CD8-positive, alpha-beta memory T cell (primary cell): ENCODE measurements around the gene UBXN6. TPM values are rescaled to one million over a fixed set of nuclear protein-coding genes. Genes with fewer than 3 reads are reported as not detected.
A peak's percentile ranks its signal among the peaks of the same experiment; 100 is the strongest.

Experiments
- CTCF ChIA-PET: fragments of 350-600 bp; sonication (Branson Sonifier 250); formaldehyde crosslinking; loops from one replicate; lab custom pipeline; 2021; ENCODE audit warnings: antibody characterized with exemption; lab: Charles Lee
- POLR2A ChIA-PET: fragments of 350-600 bp; sonication (Branson Sonifier 250); formaldehyde crosslinking; loops from one replicate; lab custom pipeline; 2021; ENCODE audit warnings: antibody characterized with exemption; lab: Charles Lee
- DNase-seq, 5 donors: peaks; one replicate each; pipeline versions ENCODE4 v3.0.0 to v3.0.0-alpha.2; 2020 to 2022; ENCODE audit warnings: mixed read lengths in 1 of 5
- H3K27ac ChIP-seq: one replicate; pipeline ENCODE4 v1.7.0; 2013; ENCODE audit warnings: low read depth, mild to moderate bottlenecking, low read length, moderate library complexity
- H3K27me3 ChIP-seq: 2 replicates; pipeline ENCODE4 v1.7.0; 2013; ENCODE audit warnings: low read length, mild to moderate bottlenecking; ENCODE audit not compliant: insufficient read depth, poor library complexity, severe bottlenecking
- H3K36me3 ChIP-seq: 2 replicates; pipeline ENCODE4 v1.7.0; 2013; ENCODE audit warnings: mild to moderate bottlenecking, low read length, moderate library complexity; ENCODE audit not compliant: insufficient read depth
- H3K4me1 ChIP-seq: 2 replicates; pipeline ENCODE4 v1.7.0; 2013; ENCODE audit warnings: mild to moderate bottlenecking, low read length, moderate library complexity; ENCODE audit not compliant: insufficient read depth
- H3K4me3 ChIP-seq: 2 replicates; pipeline ENCODE4 v1.7.0; 2013; ENCODE audit warnings: mild to moderate bottlenecking, low read length
- H3K9me3 ChIP-seq: 2 replicates; pipeline ENCODE4 v1.7.0; 2013; ENCODE audit warnings: mild to moderate bottlenecking, low read length
- H3K27ac Mint-ChIP-seq, 8 donors: one replicate each; pipeline ENCODE4 v1.8.0; 2020 to 2021; ENCODE audit warnings: mixed read lengths in 8 of 8, mild to moderate bottlenecking in 6 of 8, inconsistent platforms in 3 of 8, moderate library complexity in 3 of 8
- H3K27me3 Mint-ChIP-seq, 2 donors: one replicate each; pipeline ENCODE4 v1.8.0; 2020 to 2021; ENCODE audit warnings: mixed read lengths in 2 of 2, mild to moderate bottlenecking in 1 of 2, moderate library complexity in 1 of 2
- H3K36me3 Mint-ChIP-seq, 3 donors: one replicate each; pipeline ENCODE4 v1.8.0; 2020 to 2021; ENCODE audit warnings: mixed read lengths in 3 of 3, inconsistent platforms in 1 of 3, mild to moderate bottlenecking in 1 of 3
- H3K4me1 Mint-ChIP-seq, 3 donors: one replicate each; pipeline ENCODE4 v1.8.0; 2020 to 2021; ENCODE audit warnings: mixed read lengths in 3 of 3, inconsistent platforms in 1 of 3, mild to moderate bottlenecking in 1 of 3
- H3K4me3 Mint-ChIP-seq, 7 donors: one replicate each; pipeline ENCODE4 v1.8.0; 2020 to 2021; ENCODE audit warnings: mixed read lengths in 7 of 7, mild to moderate bottlenecking in 6 of 7, moderate library complexity in 4 of 7, inconsistent platforms in 2 of 7
- H3K9me3 Mint-ChIP-seq, 5 donors: one replicate each; pipeline ENCODE4 v1.8.0; 2020 to 2022; ENCODE audit warnings: mixed read lengths in 5 of 5, mild to moderate bottlenecking in 3 of 5, moderate library complexity in 2 of 5, inconsistent platforms in 1 of 5
- polyA plus RNA-seq: library from polyadenylated mRNA; unstranded; fragments of 300-500 nt; fragmentation: Illumina TruSeq; gene quantifications from one replicate; pipeline ENCODE4 v1.2.3, GENCODE V29; 2021
- total RNA-seq, 2 experiments: library from RNA; stranded (reverse); gene quantifications; one replicate each; pipeline ENCODE4 v1.2.3, GENCODE V29; 2021

UBXN6 gene
- total and polyA plus RNA-seq, 3 experiments from 2014 or later = 5.2 to 60.0 (median 56.6) TPM

- Mint-ChIP-seq H3K27ac (peak overlapping the region in 1 of 8 donors; percentile 27), H3K4me3 (no peak overlapping the region), H3K27me3 (no peaks in the 10 kb centered on the region), H3K9me3 (no peaks in the 10 kb centered on the region), H3K4me1 (peaks cover 0 to 5% (median 0%) of the 10 kb centered on the region in 3 donors), H3K36me3 (peaks cover 0 to 44% (median 3%) of the 10 kb centered on the region in 3 donors)
- POLR2A ChIA-PET = interaction anchor here (0.5 kb wide), 1 partner anchor 26 kb away, joined by 7 read pairs; no protein-coding TSS in a partner anchor
- Histone ChIP-seq H3K9me3 (no peaks in the 10 kb centered on the region), H3K27ac (no peak overlapping the region), H3K4me1 (no peaks in the 10 kb centered on the region), H3K27me3 (no peaks in the 10 kb centered on the region), H3K4me3 (no peak overlapping the region), H3K36me3 (no peaks in the 10 kb centered on the region)
- CTCF ChIA-PET = no interaction called here
- DNase-seq = no peak
Measured at GRCh38 chr19:4444765-4445741, 12.5 kb downstream of the UBXN6 start.

DNA sequence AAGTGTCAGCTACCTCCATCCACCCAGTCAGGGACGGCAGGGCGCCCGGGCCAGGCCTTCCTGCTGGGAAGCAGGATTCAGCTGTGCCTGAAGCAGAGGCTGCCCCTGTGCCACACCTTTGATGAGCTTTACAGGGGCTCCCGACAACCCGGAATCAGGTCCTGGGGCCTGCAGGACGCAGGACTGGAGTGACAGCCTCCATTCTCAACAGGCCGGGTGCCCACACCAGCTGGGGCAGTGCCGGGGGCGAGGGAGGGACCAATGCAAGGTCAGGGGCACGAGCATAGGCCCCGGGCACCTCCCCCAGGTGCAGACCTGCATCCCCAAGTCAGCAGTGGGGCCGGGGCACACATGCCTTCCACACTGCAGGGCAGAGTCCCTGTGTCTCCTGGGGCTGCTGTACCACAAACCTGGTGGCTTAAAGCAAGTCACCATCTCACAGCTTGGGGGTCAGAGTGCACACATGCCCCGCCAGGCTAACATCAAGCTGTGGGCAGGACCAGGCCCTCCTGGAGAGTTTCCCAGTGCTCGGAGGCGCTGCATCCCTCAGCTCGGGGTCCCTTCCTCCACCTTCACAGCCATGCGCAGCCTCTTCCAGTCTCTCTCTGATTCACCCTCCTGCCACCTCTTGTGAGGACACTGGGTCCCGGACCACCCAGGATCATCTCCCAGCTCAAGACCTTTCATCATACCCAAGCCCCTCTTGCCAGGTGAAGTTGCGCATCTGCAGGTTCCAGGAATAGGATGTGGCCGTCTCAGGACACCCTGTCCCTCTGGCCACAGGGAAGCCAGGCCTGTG is 13.4 kb downstream of the UBXN6 start:
- CTCF ChIA-PET = no interaction called here

DNA sequence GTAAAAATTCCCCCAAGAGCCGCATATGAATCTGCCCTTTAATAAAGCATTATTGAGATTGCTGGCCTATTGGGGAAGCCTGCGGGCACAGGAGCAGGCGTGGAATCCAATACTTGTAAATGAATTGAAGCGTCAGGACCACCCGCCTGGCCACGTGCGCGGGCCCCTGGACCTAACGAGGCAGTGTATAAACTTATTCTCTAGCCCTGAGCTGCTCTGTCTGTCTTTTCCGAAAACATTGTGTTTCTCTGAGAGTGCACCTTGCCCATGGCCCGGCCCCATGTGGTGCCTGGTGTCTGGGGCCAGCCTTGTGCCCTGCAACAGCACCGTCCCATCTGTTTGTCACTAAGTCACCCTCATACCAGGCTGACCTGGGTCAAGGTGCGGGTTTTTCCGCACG is 14.4 kb downstream of the UBXN6 start:
- no peak for DNase-seq
- ChIA-PET POLR2A (no interaction called here), CTCF (no interaction called here)
- no peaks in the 10 kb centered on the region for H3K9me3 Mint-ChIP-seq
- H3K27ac Mint-ChIP-seq = peak overlapping the region in 1 of 8 donors; percentile 29
- H3K36me3 Mint-ChIP-seq = peaks cover 0 to 31% (median 0%) of the 10 kb centered on the region in 3 donors
- H3K27ac ChIP-seq = no peak overlapping the region
- H3K27me3 Mint-ChIP-seq = no peaks in the 10 kb centered on the region
- peaks cover 0 to 5% (median 0%) of the 10 kb centered on the region in 3 donors for H3K4me1 Mint-ChIP-seq
- no peaks in the 10 kb centered on the region for H3K4me1 ChIP-seq
- no peak overlapping the region for H3K4me3 ChIP-seq
- H3K9me3 ChIP-seq = no peaks in the 10 kb centered on the region
- H3K4me3 Mint-ChIP-seq = no peak overlapping the region
- H3K36me3 ChIP-seq = no peaks in the 10 kb centered on the region
- H3K27me3 ChIP-seq = no peaks in the 10 kb centered on the region

More for the DNA sequence above, 13.4 kb downstream of the UBXN6 start:
- peaks cover 0 to 5% (median 0%) of the 10 kb centered on the region in 3 donors for H3K4me1 Mint-ChIP-seq
- POLR2A ChIA-PET = no interaction called here
- no peaks in the 10 kb centered on the region for H3K27me3 ChIP-seq
- H3K27ac ChIP-seq = no peak overlapping the region
- no peaks in the 10 kb centered on the region for H3K9me3 ChIP-seq
- no peaks in the 10 kb centered on the region for H3K4me1 ChIP-seq
- H3K4me3 ChIP-seq = no peak overlapping the region
- H3K9me3 Mint-ChIP-seq = no peaks in the 10 kb centered on the region
- H3K36me3 Mint-ChIP-seq = peaks cover 0 to 40% (median 0%) of the 10 kb centered on the region in 3 donors
- H3K36me3 ChIP-seq = no peaks in the 10 kb centered on the region
- peak overlapping the region in 1 of 8 donors; percentile 27 for H3K27ac Mint-ChIP-seq
- DNase-seq = no peak
- no peak overlapping the region for H3K4me3 Mint-ChIP-seq
- H3K27me3 Mint-ChIP-seq = no peaks in the 10 kb centered on the region

DNA sequence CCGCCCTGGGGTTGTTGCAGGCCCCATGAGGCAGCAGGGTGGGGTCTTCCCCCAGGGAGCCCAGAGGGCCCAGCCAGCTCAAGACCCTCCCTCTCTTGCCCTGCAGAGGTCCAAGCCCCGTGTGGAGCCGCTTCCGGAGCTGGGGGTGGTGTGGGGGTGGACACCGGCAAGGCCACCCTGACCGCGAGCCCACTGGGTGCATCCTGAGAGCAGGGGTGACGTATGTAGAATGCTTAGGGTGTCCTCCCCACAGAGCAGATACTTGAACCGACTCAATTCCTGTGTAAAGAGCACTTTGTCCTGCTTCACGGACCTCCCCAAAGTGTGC is 14.8 kb downstream of the UBXN6 start:
- Mint-ChIP-seq H3K4me1 (peaks cover 0 to 5% (median 0%) of the 10 kb centered on the region in 3 donors), H3K4me3 (no peak overlapping the region), H3K27ac (peak overlapping the region in 1 of 8 donors; percentile 29), H3K36me3 (peaks cover 0 to 29% (median 2%) of the 10 kb centered on the region in 3 donors), H3K27me3 (no peaks in the 10 kb centered on the region), H3K9me3 (no peaks in the 10 kb centered on the region)
- DNase-seq = no peak
- H3K4me3 ChIP-seq = no peak overlapping the region
- no peak overlapping the region for H3K27ac ChIP-seq
- CTCF ChIA-PET = no interaction called here
- no peaks in the 10 kb centered on the region for H3K36me3 ChIP-seq
- no peaks in the 10 kb centered on the region for H3K4me1 ChIP-seq
- H3K27me3 ChIP-seq = no peaks in the 10 kb centered on the region
- POLR2A ChIA-PET = no interaction called here
- H3K9me3 ChIP-seq = no peaks in the 10 kb centered on the region

DNA sequence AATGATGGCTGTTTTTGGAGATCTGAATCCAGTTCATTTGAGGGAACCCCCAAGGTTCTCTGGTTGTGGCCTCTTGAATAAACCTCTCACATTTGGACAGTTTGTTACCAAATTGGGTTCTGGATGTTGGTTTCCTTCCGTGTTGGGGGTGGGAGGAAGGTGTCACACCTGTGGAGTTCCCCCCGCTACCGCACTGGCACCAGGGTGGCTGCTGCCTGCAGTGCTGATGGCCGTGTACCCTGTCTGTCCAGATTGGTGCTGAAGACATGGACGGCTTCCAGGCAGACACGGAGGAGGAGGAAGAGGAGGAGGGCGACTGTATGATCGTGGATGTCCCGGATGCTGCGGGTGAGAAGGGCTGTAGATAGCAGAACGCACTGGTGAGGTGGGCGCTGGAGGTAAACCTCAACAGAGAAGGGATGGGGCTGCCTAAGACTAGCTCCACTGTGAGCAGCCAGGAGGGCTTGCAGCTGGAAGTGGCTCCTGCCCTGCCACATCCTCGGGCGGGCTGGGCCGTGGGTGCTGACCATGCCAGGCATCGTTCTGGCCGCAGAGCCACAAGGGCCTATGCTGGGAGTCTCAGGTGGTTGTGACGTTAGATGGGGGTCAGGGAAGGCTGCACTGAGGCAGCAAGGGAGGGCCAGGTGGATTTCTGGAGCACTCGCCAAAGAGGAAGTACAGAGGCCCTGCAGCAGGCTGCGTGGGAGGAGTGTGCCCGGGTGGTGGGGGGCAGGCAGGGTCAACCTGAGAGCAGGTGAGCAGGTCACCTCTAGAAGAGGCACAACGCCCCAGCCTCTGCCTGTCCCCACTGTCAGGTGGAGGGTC is 15.4 kb downstream of the UBXN6 start:
- Mint-ChIP-seq H3K27ac (peak overlapping the region in 6 of 8 donors; percentile 20 to 89 (median 56)), H3K9me3 (no peaks in the 10 kb centered on the region), H3K27me3 (no peaks in the 10 kb centered on the region), H3K36me3 (peaks cover 0 to 25% (median 2%) of the 10 kb centered on the region in 3 donors), H3K4me1 (peaks cover 0 to 5% (median 0%) of the 10 kb centered on the region in 3 donors), H3K4me3 (peak overlapping the region in 2 of 7 donors; percentile 59 to 87)
- no peaks in the 10 kb centered on the region for H3K36me3 ChIP-seq
- no peaks in the 10 kb centered on the region for H3K27me3 ChIP-seq
- ChIA-PET CTCF (no interaction called here), POLR2A (no interaction called here)
- DNase-seq = no peak
- no peak overlapping the region for H3K27ac ChIP-seq
- H3K4me1 ChIP-seq = no peaks in the 10 kb centered on the region
- no peaks in the 10 kb centered on the region for H3K9me3 ChIP-seq
- H3K4me3 ChIP-seq = no peak overlapping the region

DNA sequence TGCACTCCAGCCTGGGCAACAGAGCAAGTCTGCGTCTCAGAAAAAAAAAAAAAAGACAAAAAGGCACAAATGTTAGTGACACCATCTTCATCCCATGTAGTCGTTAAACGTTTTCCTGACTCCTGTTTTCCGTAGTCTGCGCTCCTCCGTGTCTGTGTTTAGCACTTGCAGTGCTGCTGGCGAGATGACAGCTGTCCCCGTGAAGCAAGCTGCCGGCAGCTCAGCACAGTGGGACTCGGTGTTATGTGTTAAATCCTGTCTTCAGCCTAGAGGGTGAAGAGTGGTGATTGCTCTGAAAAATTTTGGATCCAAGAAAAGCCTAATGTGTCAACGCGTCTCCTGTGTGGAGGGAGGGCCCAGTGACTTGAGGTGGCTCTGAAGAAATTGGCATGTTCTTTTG is 18.4 kb downstream of the UBXN6 start:
- POLR2A ChIA-PET = no interaction called here
- peaks cover 0 to 5% (median 0%) of the 10 kb centered on the region in 3 donors for H3K4me1 Mint-ChIP-seq

DNA sequence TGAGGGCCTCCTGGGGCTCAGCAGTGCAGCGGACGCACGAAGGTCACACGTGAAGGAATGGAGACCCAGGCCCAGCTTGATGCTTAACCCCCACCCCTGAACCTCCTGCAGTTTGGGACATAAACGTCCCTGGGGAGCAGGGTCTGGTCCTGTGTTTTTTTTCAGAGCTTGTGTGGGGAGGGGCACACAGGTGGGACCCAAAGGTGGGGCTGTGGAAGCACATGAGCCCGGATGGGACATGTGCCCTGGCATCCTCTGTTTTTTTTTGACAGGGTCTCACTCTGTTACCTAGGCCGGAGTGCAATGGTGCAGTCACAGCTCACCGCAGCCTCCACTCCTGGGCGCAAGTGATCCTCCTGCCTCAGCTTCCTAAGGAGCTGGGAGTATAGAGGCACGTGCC is 20.5 kb downstream of the UBXN6 start:
- Histone ChIP-seq H3K27me3 (no peaks in the 10 kb centered on the region), H3K9me3 (no peaks in the 10 kb centered on the region), H3K4me3 (no peak overlapping the region), H3K4me1 (no peaks in the 10 kb centered on the region), H3K36me3 (no peaks in the 10 kb centered on the region), H3K27ac (no peak overlapping the region)
- DNase-seq = no peak
- H3K27ac Mint-ChIP-seq = no peak overlapping the region
- no peaks in the 10 kb centered on the region for H3K27me3 Mint-ChIP-seq
- no peaks in the 10 kb centered on the region for H3K9me3 Mint-ChIP-seq
- CTCF ChIA-PET = no interaction called here
- H3K4me3 Mint-ChIP-seq = no peak overlapping the region
- POLR2A ChIA-PET = no interaction called here
- H3K4me1 Mint-ChIP-seq = peaks cover 0 to 2% (median 0%) of the 10 kb centered on the region in 3 donors
- peaks cover under 1 to 30% (median 6%) of the 10 kb centered on the region in 3 donors for H3K36me3 Mint-ChIP-seq

More for the DNA sequence above, 18.4 kb downstream of the UBXN6 start:
- no peak overlapping the region for H3K4me3 ChIP-seq
- no peaks in the 10 kb centered on the region for H3K27me3 ChIP-seq
- no peak overlapping the region for H3K27ac ChIP-seq
- Mint-ChIP-seq H3K36me3 (peaks cover 0 to 18% (median 6%) of the 10 kb centered on the region in 3 donors), H3K4me3 (no peak overlapping the region), H3K27me3 (no peaks in the 10 kb centered on the region), H3K27ac (peak overlapping the region in 1 of 8 donors; percentile 68), H3K9me3 (no peaks in the 10 kb centered on the region)
- H3K36me3 ChIP-seq = no peaks in the 10 kb centered on the region
- DNase-seq = no peak
- CTCF ChIA-PET = no interaction called here
- no peaks in the 10 kb centered on the region for H3K9me3 ChIP-seq
- H3K4me1 ChIP-seq = no peaks in the 10 kb centered on the region
